ENCODE results near the gene PRKG1.
A peak's percentile ranks its signal among the peaks of the same experiment; 100 is the strongest.

The PRKG1 gene

DNA sequence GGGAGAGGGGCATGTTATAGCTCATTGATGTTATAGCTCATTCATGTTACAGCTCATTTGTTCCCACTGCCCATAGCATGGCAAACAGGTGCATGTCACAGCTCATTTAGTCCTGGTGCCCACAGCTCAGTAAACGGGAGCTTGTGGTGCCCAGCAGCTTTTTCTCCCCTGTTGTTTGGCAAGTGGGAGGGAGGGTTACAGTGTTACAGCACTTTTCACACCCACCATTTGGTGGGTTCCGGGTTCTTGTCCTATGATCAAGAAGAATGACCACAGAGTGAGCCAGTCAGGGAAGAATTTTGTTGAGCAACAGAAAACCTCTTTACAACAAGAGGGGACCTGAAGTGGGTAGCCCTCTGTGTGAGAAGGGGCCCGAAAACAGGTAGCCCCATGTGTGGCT, 787.9 kb downstream of the PRKG1 start:
- DNase-seq = no peak

DNA sequence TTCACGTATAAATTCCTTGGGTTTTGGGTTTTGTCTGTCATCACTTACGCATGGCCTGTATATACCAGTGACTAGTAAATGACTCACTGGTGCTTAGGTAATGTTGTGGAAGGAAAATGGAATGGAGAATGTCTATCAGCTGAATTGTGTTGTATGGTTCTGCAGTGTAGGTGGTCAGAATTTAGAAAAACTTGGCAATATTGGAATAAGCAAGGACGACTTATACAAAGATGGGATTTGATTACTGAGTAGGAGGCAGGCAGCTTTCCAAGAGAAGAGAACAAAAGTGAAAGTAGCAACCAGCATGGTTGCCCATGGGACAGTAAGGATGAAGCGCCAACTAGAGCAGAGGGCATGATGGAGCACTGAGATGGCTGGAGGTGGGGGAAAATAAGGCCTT, 793.7 kb downstream of the PRKG1 start:
- DNase-seq = no peak

DNA sequence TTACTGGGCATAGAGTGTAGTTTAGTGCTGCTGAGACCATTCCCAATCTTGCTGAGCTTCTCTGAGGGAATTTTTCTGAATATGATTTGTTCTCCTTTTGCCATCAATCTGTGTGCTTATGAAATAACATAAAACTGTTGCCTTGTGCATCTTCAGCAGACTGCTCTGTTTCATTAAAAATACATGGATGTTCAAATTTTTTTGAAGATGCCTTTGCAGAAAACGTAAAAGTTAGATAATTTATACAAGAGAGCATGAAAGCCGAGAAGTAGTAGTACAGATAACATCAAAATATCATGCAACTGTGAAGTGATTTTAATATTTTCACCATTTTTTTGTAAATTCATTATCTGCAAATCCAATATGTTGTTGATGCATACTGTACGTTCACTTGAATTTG, 799.8 kb downstream of the PRKG1 start:
- DNase-seq = no peak

DNA sequence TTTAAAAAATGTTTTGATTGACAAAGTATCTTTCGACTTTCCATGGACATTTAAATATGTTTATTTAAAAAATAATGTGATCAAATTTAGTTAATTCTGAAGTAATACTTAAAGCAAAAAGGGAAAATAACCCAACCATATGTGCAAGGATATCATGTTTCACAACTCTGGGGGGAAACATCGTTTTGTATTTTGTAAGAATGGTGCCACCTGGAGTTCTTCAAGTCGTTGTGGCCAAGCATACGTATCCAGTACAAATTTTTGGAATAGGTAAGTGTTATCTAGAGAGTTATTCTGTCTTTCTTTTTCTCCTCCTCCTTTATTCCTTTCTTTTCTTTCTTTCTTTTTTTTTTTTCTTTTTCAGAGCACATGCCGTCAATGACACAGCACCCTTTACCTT, 801.3 kb downstream of the PRKG1 start:
- no peak for DNase-seq

DNA sequence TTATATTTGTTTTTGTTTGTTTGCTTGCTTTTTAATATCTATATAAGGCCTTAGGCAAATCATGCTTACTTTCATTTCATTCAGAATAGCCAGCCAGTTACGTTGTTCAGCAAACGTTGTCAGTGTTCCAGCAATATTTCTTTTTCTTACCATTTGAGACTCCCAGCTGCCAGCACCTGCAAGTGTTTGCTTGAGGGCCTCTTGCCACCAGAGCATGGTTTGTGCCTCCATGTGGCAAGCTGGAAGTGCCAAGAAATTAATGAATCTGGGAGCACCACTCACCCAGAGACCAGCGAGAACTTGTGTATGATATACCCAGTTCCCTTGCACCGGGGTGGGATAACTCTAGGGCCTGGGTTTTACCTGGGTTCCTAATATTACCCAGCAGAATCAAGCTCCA, 802.2 kb downstream of the PRKG1 start:
- DNase-seq = peak; percentile 38

DNA sequence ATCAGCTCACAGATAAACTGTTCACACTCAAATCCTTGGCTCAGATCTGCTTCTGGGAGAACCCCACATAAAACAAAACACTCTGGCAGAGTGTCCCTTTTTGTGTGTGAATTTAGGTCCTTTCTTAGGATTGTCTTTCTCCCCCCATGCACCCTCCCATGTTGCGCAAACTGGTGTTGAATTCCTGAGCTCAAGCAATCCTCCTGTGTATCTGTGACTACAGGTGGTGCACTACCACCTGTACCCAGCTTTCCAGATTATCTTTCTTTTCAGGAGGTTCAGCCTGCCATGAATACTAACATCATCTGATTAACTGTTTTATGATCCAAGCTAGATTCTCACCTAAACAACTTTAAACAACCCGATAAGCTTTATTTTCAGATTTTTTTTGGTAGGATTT, 802.7 kb downstream of the PRKG1 start:
- DNase-seq = no peak

DNA sequence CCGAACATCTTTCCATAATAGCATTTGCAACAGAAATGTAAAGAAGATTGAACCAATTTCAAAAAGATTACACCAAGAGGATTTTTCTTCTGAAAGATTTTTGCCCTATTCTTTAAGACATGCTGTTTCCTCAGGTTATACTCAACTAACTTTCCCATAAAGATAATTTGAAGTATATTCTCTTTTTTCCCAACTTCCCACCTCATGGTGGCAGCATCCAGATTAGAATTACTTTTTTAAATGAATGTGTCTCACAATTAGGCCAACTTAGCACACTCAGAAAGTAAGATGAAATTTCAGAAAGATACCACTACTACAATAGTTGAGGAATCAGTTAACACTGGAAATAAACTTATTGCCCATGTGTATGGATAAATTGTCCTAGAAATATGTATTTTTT, 803.3 kb downstream of the PRKG1 start:
- DNase-seq = no peak

DNA sequence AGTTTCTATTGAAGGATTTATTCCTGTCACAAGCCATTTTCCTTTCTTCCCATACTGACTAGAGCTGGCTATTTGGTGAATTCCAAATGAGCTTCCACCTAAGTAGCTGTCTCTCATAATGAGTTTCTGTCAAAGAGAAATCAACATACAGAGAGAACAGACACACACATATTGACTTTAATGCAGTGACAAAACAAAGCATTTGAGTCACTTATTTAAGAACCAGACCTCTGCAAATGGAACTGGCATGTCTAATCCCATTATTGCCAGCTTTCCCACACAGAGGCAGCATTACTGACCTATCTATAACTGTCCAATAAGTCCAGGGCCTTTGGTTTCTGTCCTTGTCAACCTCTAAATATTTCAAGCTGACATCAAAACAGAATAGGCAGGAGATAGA, 804.4 kb downstream of the PRKG1 start:
- DNase-seq = no peak

DNA sequence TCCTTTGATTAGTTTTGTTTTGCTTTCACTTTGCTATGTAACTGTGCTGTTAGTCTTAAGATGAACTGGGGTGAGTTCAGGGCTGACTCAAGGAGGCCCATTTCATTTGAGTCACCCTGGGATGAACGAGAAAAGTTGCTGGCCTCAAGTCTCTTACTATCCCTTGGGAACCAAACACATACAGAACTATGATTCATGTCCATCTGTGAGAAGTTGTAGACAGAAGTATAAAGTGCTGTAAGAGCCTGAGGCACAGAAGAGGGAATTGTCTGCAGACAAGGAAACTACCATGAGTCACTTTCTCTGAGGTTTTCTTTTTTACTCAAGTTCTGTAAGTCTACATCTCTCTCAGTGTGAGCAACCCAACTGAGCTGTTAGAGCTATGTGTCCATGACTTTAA, 805.0 kb downstream of the PRKG1 start:
- DNase-seq = no peak

DNA sequence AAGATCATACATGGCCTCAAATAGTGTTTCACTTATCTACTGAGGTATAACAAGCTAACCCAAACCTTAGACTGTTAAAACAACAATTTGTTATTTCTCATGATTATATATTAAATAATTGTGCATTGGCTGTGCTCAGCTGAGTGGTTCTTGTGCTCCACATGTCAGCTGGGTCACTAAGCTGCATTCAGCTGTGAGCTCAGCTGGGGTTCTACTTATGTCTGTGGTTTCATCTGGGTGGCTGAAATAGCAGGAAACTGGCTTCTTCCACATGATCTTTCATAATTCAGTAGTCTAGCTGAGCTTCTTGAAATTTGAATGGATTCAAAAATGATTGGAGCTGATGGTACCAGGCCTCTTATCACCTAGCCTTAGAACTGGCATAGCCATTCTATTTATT, 806.9 kb downstream of the PRKG1 start:
- no peak for DNase-seq

DNA sequence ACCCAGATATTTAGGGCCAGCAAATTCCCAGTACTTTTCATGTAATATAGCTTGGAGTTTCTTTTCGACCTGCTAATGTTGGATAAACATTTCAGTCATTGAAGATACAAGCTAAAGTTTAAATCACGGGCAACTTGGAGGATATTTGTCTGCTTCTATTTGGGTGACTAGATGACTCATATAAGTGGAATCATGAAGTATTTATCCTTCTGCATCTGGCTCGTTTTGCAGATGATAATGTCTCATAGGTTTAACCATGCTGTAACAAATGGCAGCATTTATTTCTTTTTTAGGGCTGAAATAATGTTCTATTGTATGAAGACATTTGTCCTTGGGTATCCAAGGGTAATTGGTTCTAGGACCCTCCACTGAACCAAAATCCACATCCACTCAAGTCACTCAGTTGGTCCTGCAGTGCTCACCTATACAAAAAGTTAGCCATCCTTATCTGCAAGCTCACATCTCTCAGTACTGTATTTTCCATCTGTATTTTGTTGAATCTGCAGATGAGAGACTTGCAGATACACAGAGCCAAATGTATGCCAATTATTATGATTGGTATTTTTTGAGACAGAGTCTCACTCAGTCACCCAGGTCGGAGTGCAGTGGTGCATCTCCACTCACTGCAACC, 812.3 kb downstream of the PRKG1 start:
- DNase-seq = no peak

DNA sequence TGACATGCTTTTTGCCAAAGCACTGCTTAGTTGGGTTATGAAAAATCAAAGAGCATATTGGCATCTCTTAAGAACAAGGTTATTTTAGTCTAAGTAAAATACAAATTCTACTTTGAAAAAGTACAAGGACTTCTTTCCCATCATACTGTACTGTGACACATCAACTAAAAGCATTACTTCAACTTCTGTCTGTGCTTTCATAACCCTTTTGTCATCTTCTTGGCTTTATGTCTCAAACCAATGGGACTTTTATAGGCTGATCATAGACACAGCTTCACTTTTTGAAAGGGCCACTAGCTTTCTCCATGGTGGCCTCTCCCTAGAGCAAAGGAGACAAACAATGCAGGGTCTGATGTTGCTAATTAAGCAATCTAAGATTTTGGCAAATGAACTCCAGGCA, 814.0 kb downstream of the PRKG1 start:
- no peak for DNase-seq

DNA sequence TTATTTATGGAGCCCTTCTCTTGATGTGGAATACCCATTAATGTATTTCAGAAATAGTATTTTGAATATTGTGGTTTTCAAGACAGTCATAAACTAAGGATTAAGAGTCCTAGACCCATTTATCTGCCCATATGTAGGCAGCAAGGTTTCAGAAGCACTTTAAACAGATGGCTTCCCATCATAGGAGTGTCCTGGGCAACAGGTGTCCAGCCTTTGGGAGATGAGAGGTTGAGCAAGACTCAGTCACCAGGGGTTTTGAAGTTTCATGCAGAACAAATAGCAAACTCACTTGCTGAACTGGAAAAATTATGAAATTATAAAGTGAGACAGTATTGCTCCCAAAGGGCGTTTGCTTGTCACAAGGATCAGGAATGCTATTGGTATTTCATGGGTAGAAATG, 818.0 kb downstream of the PRKG1 start:
- DNase-seq = no peak

DNA sequence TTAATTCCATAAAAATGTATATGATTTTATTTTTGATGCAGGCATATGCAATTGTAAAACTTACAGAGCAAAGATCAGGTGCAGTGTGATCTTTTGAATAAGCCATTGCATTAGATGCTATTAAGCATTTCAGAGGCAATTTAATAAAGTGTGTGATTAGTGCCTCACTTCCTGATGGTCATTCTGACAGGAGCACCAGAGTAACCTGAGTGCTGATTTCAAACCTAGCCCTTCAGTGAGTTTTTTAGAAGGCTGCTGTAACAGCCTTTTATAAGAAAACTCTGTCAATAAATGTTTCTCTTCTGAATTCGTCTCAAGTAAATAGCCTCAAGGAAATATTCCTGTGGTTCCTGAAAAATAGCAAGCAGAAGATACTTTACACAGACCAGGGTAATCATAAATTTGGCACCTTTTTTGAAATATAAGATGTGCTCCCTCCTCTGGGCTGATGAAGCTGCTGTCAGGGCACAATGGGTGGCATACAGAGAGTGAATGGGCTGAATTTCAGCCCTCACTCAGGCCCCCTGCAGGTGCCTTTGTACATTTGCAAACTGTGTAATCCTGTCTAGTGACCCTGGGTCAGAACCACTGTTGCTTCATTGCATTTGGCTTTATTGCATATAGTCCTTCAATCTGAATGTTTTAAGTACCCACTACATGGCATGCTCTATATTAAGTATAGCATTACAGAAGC, 818.8 kb downstream of the PRKG1 start:
- no peak for DNase-seq

DNA sequence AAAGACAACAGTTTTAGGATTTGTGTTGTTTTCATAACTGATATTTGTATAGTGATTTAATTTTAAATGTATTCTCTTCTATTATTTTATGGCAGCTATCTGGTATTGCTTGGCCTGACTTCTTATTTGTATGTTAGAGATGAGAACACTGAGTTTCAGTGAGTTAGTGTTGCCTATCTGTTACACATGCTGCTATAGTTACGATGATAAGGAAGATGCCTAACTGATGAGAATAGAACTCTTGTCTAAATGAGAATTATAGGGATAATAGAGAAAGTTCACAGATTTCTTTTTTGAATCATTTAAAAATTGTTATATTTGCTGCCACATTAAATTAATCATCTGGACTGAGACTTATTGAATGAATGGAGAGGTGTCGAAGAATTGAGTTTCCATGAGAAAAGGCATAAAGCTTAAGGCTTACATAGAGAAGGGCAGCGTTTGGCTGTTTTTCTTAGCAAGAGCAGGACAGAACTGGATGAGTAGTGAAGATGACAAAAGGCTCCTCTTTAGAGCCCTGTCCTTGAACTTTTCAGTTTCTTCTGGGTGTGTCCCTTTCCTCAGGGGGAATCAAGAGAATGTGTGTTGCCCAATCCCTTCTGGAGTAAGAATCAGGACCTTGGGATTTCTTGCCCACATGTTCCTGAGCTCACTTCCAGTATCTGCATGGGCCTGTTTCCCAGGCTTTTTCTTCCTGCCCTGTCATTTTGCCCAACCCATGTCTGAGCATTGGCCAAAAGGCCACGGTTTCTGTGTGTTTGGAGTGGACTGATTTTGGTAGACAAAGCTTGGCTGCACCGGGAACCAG, 820.7 kb downstream of the PRKG1 start:
- DNase-seq = no peak

DNA sequence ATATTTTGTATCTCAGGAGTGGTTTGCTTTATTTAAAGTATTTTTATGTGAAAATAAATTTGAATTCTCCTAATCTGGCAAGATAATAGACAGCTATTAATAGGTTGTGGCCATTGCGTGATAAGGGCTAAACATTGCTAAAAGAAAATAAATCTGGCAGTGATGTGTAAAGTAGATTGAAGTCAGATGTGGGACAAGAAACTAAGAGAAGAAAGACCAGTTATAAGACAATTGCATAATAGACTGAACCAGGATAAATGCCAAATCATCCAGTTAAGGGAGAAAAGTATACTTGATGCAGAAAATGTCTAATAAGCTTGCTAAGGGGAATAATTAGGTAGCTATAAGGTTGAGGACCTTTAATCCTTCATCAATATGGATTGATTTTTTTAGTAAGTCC, 822.6 kb downstream of the PRKG1 start:
- no peak for DNase-seq

DNA sequence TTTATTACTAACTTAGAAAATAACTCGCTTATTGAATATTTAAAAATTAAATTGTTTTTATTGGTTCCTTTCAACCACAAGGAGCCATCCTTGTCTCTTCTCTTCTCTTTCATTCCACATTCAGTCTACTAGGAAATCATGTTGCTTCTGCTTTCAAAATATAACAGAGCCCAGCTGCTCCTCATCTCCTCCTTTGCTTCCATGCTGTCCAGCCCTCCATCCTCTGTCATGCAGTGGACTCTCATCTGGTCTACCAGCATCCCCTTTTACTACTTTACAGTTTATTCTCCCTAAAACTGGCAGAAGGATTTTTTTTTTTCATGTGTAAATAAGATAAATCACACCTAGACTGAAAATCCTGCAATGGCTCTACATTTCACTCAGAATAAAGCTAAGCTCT, 823.3 kb downstream of the PRKG1 start:
- no peak for DNase-seq

DNA sequence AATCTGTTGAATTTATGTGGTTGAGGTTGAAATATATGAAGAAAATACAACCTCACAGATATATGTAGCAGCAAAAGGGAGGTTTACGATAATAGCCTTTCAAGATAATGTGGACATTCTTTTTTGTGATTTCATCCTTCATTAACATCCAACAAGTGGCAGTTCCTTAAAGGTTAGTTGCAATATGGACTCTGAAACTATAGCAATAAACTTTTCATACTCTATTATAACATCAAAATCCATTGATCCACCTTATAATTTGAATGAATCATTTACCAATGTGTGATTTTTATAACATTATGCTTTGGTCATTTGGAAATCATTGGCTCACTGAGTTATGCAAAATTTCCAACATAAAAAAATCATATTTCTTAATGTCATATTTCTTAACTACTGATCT, 825.9 kb downstream of the PRKG1 start:
- no peak for DNase-seq

DNA sequence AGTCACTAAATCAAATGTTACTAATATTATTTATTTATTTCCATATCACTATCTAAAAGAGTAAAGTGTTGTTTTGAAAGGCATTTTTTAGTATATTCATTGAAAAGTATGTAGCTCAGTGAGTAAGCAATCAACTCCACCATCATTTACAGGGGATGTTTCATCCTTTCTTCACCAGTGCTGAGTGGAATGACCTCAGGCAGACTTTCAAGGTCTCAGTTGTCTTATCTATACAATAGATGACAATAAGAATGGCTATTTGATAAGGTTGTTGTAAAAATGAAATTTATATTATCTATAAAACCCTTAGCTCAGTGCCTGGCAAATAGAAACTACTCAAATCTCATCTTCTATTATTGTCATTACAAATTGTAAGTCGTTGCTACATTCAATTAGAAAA, 829.4 kb downstream of the PRKG1 start:
- no peak for DNase-seq

DNA sequence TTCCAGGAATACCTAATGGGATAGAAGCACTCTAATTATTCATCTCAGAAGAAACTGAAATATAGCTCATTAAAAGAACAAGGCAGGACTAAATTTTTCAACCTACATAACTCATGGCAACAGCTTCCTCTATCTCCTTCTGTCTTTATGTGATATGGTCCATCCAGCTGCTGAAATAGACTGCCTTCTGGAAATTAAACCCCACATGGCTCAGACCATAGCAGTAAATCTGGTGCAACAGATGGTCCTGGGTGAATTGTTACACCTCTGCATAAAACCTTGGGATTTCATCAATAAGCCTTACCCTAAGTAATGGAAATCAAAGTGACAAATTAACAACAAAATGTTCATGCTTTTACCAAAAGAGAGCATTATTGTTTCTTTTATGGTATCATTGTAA, 830.7 kb downstream of the PRKG1 start:
- DNase-seq = no peak

DNA sequence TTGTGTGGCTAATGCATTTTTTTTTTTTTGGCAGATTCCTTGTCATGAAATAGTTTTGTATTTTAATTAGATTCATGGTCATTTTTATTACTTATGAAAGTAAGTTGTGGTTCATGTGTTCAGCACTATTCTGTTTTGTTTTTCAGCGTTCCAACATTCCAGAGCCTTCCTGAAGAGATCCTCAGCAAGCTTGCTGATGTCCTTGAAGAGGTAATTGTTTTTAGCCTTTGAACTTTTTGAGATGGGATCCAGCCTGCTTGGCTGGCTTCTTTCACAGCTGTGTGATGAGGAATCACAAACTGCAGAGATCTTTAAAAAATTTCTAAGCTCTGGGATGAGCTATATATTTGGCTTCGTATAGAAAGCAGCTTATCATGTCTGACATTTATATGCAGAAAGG, 833.1 kb downstream of the PRKG1 start:
- DNase-seq = no peak

DNA sequence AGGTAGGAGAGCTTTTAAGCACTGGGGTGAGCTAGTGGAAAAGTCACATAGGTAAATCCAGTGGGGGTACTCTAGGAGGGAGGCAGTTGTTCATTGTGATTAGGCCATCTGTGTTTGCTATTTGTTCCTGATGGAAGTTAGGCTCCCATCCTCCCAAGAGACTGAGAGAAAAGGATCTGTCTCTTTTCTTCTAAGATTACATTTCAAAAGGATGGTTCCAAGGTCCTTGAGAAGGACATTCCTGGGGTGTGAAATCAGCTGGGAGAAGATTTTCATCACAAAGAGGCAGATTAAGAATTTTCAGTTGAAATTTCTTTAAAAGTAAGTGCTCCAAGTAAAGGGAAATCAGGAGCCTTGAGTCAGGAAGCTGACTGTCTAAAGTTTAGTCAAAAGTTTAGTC, 835.9 kb downstream of the PRKG1 start:
- no peak for DNase-seq

DNA sequence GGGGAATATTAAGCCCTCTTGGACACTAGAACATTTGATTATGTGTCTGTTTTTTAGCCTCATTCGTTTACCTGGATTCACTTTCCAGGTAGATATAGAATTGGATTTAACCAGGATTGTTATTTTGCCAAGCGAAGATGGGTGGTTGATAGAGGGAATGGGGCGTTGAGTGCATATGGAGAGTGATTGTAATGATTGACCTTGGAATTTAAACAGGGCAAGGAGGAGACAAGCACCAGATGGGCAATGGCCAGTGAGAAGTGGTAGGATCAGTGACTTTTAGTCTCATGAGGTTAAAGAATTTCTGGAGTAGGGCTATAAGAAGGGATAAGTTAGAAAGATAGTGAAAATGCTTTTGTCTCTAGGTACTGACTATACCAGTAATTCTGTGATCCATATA, 836.3 kb downstream of the PRKG1 start:
- DNase-seq = no peak

DNA sequence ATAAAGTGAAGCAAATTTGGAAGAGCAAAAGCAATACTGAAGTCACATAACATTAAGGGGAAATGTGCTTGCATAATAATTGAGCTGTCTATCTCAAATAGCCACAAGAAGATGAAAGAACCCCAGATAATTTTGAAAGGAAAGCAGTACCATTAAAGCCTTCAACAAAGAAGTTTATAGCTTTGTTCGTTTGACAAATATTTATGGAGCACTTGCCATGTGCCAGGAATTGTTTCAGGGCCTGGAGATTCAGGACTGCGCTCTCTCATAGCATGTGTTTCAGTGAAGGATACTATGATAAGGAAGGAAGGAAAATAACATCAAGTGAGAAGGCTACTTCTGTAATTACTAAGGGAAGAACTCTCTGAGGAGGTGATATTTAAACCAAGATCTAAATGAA, 837.4 kb downstream of the PRKG1 start:
- DNase-seq = no peak
